SK-N-MC (cell line): Measurements from ENCODE around the gene NPTX1.

Source experiments
- EZH2 ChIP-seq: fragments of 200-600 bp; sonication (generic); IDR thresholded peaks from one replicate; pipeline ENCODE4 v1.6.1; 2017; ENCODE audit warnings: antibody characterized with exemption
- FOXP2 ChIP-seq: optimal IDR thresholded peaks from 2 replicates; pipeline ENCODE3; 2011; ENCODE audit warnings: mild to moderate bottlenecking, moderate library complexity; ENCODE audit not compliant: insufficient read depth; ENCODE audit errors: extremely low read length, control extremely low read depth
- POLR2AphosphoS5 ChIP-seq: IDR thresholded peaks from 2 replicates; pipeline ENCODE4 v1.6.1; 2012; ENCODE audit warnings: mild to moderate bottlenecking, low read depth, low read length, borderline replicate concordance

- TF ChIP-seq POLR2AphosphoS5 (no peak), FOXP2 (no peak), EZH2 (no peak)
Observed at GRCh38 chr17:80519091-80519781, 42.8 kb upstream of the NPTX1 start.
